ENCODE data around the gene FXN.
A peak's percentile ranks its signal among the peaks of the same experiment; 100 is the strongest.

GRCh38 chr9:69122549-69123141, 87.1 kb downstream of the FXN start:
- TF ChIP-seq CTCF (IDR thresholded peaks at IDR 0.05) (no peak), POLR2AphosphoS5 (IDR thresholded peaks at IDR 0.05) (peak; percentile 71 to 79)
